Nucleus accumbens (tissue), 56 donors: ENCODE results near the gene RGS6.

ENCODE experiments used
- DNase-seq, 56 donors: peaks; one replicate each; lab custom pipeline; 2025; lab: John Stamatoyannopoulos, UW

Gene RGS6

GRCh38 chr14:71942904-71943694 is 10.9 kb downstream of the RGS6 start:
- no peak for DNase-seq

GRCh38 chr14:71943695-71944018 is 11.4 kb downstream of the RGS6 start:
- DNase-seq, result no peak

GRCh38 chr14:71947947-71948500 is 15.8 kb downstream of the RGS6 start:
- no peak for DNase-seq

- DNase-seq, result peak in 1 of 56 donors; percentile 2
Measured at GRCh38 chr14:71952381-71953363, 20.4 kb downstream of the RGS6 start.

GRCh38 chr14:71956920-71957563 is 24.8 kb downstream of the RGS6 start:
- DNase-seq, result no peak

DNA sequence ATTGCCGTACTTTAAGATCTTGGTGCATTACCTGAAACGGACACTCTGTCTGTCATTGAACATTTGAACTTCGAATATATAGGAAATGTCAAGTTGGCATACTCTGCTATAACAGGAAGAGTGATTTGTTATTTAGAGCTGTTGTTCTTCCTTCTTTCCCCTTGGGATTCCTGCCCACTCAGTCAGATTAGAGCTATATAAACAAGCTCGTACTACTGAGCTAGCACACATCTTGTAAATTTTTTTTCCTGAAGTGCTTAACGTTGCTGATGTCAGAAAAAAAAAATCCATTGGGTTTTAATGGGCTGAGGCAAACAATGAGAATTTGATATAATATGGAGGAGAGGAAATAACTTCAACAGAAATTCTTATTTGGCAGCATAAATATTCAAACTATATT is 26.8 kb downstream of the RGS6 start:
- no peak for DNase-seq

- DNase-seq, result peak in 3 of 56 donors; percentile 2 to 5 (median 2)
Measured at GRCh38 chr14:71960494-71961353, 28.5 kb downstream of the RGS6 start.

GRCh38 chr14:71961972-71962371 is 29.7 kb downstream of the RGS6 start:
- DNase-seq, result no peak

GRCh38 chr14:71964716-71965115 is 32.5 kb downstream of the RGS6 start:
- no peak for DNase-seq

DNA sequence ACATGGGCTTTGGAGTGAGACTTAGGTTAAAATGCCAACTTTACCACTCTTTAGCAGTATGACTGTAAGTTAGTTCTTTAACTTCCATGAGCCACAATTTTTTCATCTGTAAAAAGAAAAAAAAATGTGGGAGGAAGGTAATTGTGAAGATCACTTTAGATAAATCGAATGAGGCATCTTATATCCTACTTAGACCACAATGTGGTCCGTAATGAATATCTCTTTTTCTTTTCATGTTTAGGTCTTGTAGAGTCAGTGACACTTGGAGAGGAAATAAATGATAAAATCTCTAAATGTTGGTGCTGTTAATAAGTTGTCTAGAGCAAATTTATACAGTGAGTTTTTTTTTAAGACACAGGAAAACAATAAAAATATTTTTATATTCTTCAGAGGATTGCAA is 34.3 kb downstream of the RGS6 start:
- DNase-seq, result no peak

- no peak for DNase-seq
Measured at GRCh38 chr14:71967704-71968103, 35.5 kb downstream of the RGS6 start.

DNA sequence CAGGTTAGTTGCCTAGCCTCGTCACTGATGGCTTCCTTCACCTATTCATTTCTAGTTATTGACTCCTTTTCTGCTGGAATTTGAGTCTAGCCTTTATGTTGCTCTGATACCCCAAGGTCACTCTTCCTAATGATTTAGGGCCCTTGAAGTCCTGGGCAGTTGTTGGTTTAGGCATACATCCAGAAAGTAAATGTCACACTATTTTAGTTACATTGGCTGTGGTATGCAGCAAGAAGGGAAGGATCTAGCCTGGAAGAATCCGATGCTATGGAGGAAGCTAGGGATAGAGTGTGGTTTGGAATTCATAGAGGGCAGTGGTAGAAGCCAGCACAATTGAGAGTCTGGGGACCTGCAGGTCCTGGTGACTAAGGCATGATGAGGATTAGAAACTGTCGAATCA is 38.0 kb downstream of the RGS6 start:
- no peak for DNase-seq

- no peak for DNase-seq
Measured at GRCh38 chr14:71985538-71986189, 53.4 kb downstream of the RGS6 start.

DNA sequence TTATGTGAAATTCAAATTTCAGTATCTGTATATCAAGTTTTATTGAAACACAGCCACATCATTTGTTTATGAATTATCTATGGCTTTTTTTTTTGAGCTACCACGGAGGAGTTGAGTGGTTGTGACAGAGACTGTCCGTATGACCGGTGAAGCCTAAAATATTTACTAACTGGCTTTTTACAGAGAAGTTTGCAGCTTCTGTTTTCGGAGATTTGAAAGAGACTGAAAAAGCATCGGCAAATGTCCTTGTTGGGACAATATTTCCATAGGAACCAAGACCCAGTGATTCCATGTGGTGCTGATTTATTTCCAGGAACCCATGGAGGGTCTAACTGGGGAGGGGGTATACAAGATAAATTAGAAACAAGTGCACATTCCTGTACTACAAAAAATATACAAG is 56.2 kb downstream of the RGS6 start:
- no peak for DNase-seq

DNA sequence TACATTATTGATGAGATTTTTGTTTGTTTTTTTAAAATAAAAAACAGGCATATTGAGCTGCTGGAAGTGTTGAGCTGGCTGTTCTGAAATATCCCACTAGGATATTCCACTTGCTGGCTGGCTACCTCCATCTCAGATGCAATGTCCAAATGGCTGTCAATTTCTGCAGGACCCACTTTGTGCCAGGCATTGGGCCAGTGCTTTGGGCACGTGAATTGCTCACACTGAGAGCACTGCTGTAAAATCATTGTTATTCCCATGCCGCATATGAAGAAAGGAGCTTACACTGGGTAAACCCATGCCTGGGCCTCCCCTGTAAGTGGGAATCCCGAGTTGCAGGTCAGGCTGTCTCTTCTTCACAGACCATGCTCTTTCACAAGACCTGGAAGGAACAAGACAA is 56.7 kb downstream of the RGS6 start:
- DNase-seq, result no peak

GRCh38 chr14:71994416-71994815 is 62.2 kb downstream of the RGS6 start:
- DNase-seq, result no peak

- no peak for DNase-seq
Measured at GRCh38 chr14:71995741-71996140, 63.5 kb downstream of the RGS6 start.

GRCh38 chr14:71996610-71997009 is 64.4 kb downstream of the RGS6 start:
- peak in 7 of 56 donors; percentile 3 to 27 (median 11) for DNase-seq

DNA sequence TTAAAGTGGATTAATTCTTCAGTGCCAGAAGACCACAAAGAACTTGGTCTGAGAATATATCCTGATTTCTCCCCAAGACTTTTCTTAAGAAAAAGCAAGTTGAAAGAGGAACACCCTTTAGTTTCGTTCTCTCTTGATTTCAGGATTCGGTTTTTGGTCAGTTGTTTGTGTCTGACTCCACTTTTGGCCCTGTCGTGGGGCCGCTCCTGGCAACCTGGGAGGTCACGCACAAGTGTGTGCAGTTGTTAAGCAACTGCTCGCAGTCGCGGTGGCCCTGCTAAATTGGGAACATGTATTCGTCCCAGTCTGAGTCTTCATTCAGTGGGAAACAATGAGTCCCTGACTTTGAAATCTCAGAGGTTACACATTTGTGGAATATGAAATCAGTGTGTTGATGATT is 68.7 kb downstream of the RGS6 start:
- peak in 29 of 56 donors; percentile 0 to 70 (median 19) for DNase-seq
